Spleen (tissue), 11 donors: ENCODE data around the gene UBR7. TPM values are rescaled to one million over a fixed set of nuclear protein-coding genes. Genes with fewer than 3 reads are reported as not detected.
A peak's percentile ranks its signal among the peaks of the same experiment; 100 is the strongest.

Source experiments
- DNase-seq: peaks from one replicate; pipeline ENCODE4 v3.0.0-alpha.2; 2020
- H3K27ac ChIP-seq, 8 donors: fragments of 200-600 bp; sonication (generic) in 7 of 8; 1 replicate in 4 of 8; 2 replicates in 4 of 8; pipeline versions ENCODE4 v1.5.0 to v1.8.0; 2016 to 2021; ENCODE audit warnings: inconsistent platforms in 4 of 8, mild to moderate bottlenecking in 4 of 8, moderate library complexity in 1 of 8
- H3K27me3 ChIP-seq, 7 donors: fragments of 200-600 bp; sonication (generic) in 6 of 7; replicated peaks in 1 of 7; 1 replicate in 4 of 7; 2 replicates in 3 of 7; pipeline versions ENCODE4 v1.5.0 to v1.8.0; 2016 to 2021; ENCODE audit warnings: inconsistent platforms in 3 of 7, mild to moderate bottlenecking in 1 of 7
- H3K36me3 ChIP-seq, 6 donors: fragments of 200-600 bp; sonication (generic) in 5 of 6; 1 replicate in 4 of 6; 2 replicates in 2 of 6; pipeline versions ENCODE4 v1.5.0 to v1.8.0; 2016 to 2021; ENCODE audit warnings: inconsistent platforms in 2 of 6
- H3K4me1 ChIP-seq, 6 donors: fragments of 200-600 bp; sonication (generic) in 5 of 6; 1 replicate in 3 of 6; 2 replicates in 3 of 6; pipeline versions ENCODE4 v1.5.0 to v1.8.0; 2016 to 2021; ENCODE audit warnings: inconsistent platforms in 3 of 6
- H3K4me3 ChIP-seq, 8 donors: fragments of 200-600 bp; sonication (generic) in 7 of 8; 1 replicate in 4 of 8; 2 replicates in 4 of 8; pipeline versions ENCODE4 v1.5.0 to v1.8.0; 2016 to 2021; ENCODE audit warnings: inconsistent platforms in 4 of 8, mild to moderate bottlenecking in 4 of 8, moderate library complexity in 2 of 8
- H3K9me3 ChIP-seq, 8 donors: fragments of 200-600 bp; sonication (generic) in 7 of 8; 1 replicate in 4 of 8; 2 replicates in 4 of 8; pipeline versions ENCODE4 v1.5.0 to v1.8.0; 2016 to 2021; ENCODE audit warnings: inconsistent platforms in 4 of 8
- CTCF ChIP-seq, 11 experiments: fragments of 200-600 bp in 7 of 11; fragments of 450-650 bp in 4 of 11; sonication (generic) in 4 of 11; IDR thresholded peaks in 8 of 11; conservative IDR thresholded peaks in 3 of 11; 1 replicate in 7 of 11; 2 replicates in 4 of 11; pipeline versions ENCODE4 v1.4.0 to v1.8.0; 2016 to 2021; ENCODE audit warnings: antibody characterized with exemption in 11 of 11, inconsistent platforms in 4 of 11, mild to moderate bottlenecking in 1 of 11
- POLR2A ChIP-seq, 3 donors: fragments of 450-650 bp; IDR thresholded peaks; one replicate each; pipeline ENCODE4 v1.5.1; 2017; ENCODE audit warnings: antibody characterized with exemption in 3 of 3, mild to moderate bottlenecking in 1 of 3
- POLR2AphosphoS5 ChIP-seq, 3 donors: sonication (generic); formaldehyde crosslinking; IDR thresholded peaks; one replicate each; pipeline ENCODE4 v1.5.1; 2017; ENCODE audit warnings: antibody characterized with exemption in 3 of 3
- WGBS, 5 donors: extraction: QIAGEN DNeasy Blood & Tissue Kit in 3 of 5; methylation state at CpG; one replicate each; pipeline versions ENCODE4 v1.1.5 to v1.1.7; 2013 to 2018; 5-methylcytosine and 5-hydroxymethylcytosine counted together
- intact Hi-C: fragments of 100-400 bp; cut with DNase I; formaldehyde crosslinking; loops from one replicate; pipeline ENCODE4 v1.15.0; 2023; ENCODE audit warnings: low total_unique reads
- polyA plus RNA-seq, 3 donors: library from polyadenylated mRNA; stranded (reverse); fragments of 200-250 nt; gene quantifications; one replicate each; pipeline ENCODE4 v1.2.1, GENCODE V29; 2013
- total RNA-seq, 7 donors: library from RNA; depleted of rRNA in 3 of 7; stranded (reverse); fragments of >200 nt in 3 of 7; fragmentation: NEBNext Ultra II Directional in 4 of 7; extraction: Animal tissue kit (Norgen Biotek cat#: 25700) in 4 of 7; gene quantifications; one replicate each; pipeline versions ENCODE4 v1.1.0 to v1.2.1, GENCODE V29; 2016 to 2021
- donor health status: healthy with polysubstance abuse.
- donor health status: DM: no; HTN: no; CAD: no; lungs with moderate emphysema.
- donor health status: DM: no; HTN: no; CAD: no.
- donor health status: Bipolar disorder and iron deficiency.
- donor health status: healthy.
- donor health status: DM: no; HTN: no; CAD: no.
- donor health status: DM: yes; HTN: yes; CAD: no.

The UBR7 gene
- total and polyA plus RNA-seq, 10 donors, result 9.7 to 39.7 (median 18.6) TPM

- no peaks in the 10 kb centered on the region for H3K4me1 ChIP-seq
- TF ChIP-seq CTCF (IDR thresholded peaks at IDR 0.05 in 8 of 11, conservative IDR thresholded peaks at IDR 0.05 in 3 of 11), result no peak
- TF ChIP-seq POLR2A (IDR thresholded peaks at IDR 0.05), result no peak
- TF ChIP-seq POLR2AphosphoS5 (IDR thresholded peaks at IDR 0.05), result no peak
- H3K9me3 ChIP-seq, result no peaks in the 10 kb centered on the region
- intact Hi-C loops, result no loop called here
- no peaks in the 10 kb centered on the region for H3K27me3 ChIP-seq
- H3K36me3 ChIP-seq, result peaks cover 0 to 71% (median 55%) of the 10 kb centered on the region in 6 donors
- 80 to 93% (median 86%) methylated on average over 3 of the region's 3 CpGs for WGBS, 5 donors
- DNase-seq, result no peak
- no peak overlapping the region for H3K4me3 ChIP-seq
- no peak overlapping the region for H3K27ac ChIP-seq
Measured at GRCh38 chr14:93240678-93241000, 33.6 kb downstream of the UBR7 start.

- no peaks in the 10 kb centered on the region for H3K9me3 ChIP-seq
- WGBS, 5 donors, result 89 to 94% (median 93%) methylated on average over 10 of the region's 10 CpGs
Measured at GRCh38 chr14:93245764-93246420, 38.8 kb downstream of the UBR7 start.

GRCh38 chr14:93246534-93246933 lies 39.5 kb downstream of the UBR7 start:
- peaks cover 0 to 100% (median 81%) of the 10 kb centered on the region in 6 donors for H3K36me3 ChIP-seq

More at GRCh38 chr14:93245764-93246420, 38.8 kb downstream of the UBR7 start:
- Histone ChIP-seq H3K27me3 (no peaks in the 10 kb centered on the region), H3K27ac (no peak overlapping the region), H3K36me3 (peaks cover 0 to 100% (median 81%) of the 10 kb centered on the region in 6 donors), H3K4me1 (peaks cover 0 to 3% (median 0%) of the 10 kb centered on the region in 6 donors), H3K4me3 (no peak overlapping the region)
- no peak for TF ChIP-seq POLR2AphosphoS5 (IDR thresholded peaks at IDR 0.05)
- TF ChIP-seq CTCF (IDR thresholded peaks at IDR 0.05 in 8 of 11, conservative IDR thresholded peaks at IDR 0.05 in 3 of 11), result no peak
- TF ChIP-seq POLR2A (IDR thresholded peaks at IDR 0.05), result no peak
- peak; percentile 22 for DNase-seq
- intact Hi-C loops, result no loop called here

More at GRCh38 chr14:93246534-93246933, 39.5 kb downstream of the UBR7 start:
- no peak overlapping the region for H3K27ac ChIP-seq
- H3K9me3 ChIP-seq, result no peaks in the 10 kb centered on the region
- no peak for DNase-seq
- no peaks in the 10 kb centered on the region for H3K27me3 ChIP-seq
- H3K4me1 ChIP-seq, result peaks cover 0 to 3% (median 0%) of the 10 kb centered on the region in 6 donors
- TF ChIP-seq POLR2AphosphoS5 (IDR thresholded peaks at IDR 0.05), result no peak
- no peak for TF ChIP-seq POLR2A (IDR thresholded peaks at IDR 0.05)
- no peak for TF ChIP-seq CTCF (IDR thresholded peaks at IDR 0.05 in 8 of 11, conservative IDR thresholded peaks at IDR 0.05 in 3 of 11)
- no peak overlapping the region for H3K4me3 ChIP-seq
- intact Hi-C loops, result no loop called here
